ENCODE measurements around the gene MMP21. TPM values are rescaled to one million over a fixed set of nuclear protein-coding genes. Genes with fewer than 3 reads are reported as not detected.

The MMP21 gene
- total and polyA plus RNA-seq, 2 donors (not counting 1 experiment from before 2014, with no cell fraction given) = 0.05 to 0.17 TPM

DNA sequence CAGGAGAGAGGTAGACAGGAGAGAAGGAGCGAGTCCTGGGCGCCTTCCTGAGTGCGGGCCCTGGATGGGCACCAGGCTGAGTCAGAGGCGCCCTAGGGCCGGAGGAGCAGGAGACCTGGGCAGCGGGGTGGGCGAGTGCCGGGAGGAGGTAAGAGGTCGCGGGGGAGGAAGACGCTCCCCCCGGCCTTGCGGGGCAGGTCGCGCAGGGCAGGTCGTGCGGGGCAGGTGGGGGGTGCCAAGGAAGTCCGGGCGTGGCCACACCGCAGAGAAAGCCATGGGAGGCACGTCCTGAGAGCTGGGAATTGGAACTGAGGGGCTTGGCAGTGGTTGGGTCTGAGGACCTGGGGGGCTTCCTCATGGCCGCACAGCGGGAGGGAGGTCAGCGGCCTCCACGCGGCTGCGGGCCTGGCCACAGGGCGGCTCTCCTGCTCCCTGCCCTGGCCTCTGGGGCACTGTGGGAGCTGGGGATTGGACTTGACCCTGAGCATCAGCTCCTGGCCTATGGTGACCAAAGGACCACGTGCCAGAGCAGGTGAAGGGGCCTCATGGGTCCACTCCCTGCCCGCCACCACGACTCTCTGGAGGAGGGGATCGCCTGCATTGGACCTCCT is 935 bp downstream of the MMP21 start:
- Histone ChIP-seq H3K27ac (ENCODE audit: insufficient read depth, low read length) (no peak overlapping the region), H3K4me3 (replicated peaks in 1 of 4; ENCODE audit: control extremely low read depth in 1 of 4, insufficient read depth in 1 of 4, low read depth in 3 of 4, low read length in 4 of 4) (no peak overlapping the region), H4K20me1 (ENCODE audit: control insufficient read depth, extremely low read depth, insufficient read depth, low read length) (no peaks in the 10 kb centered on the region), H3K4me2 (ENCODE audit: extremely low read depth, insufficient read depth, low read length) (no peak overlapping the region), H3K27me3 (ENCODE audit: control insufficient read depth, insufficient read depth, low read length) (peaks cover 2% of the 10 kb centered on the region), H3K79me2 (ENCODE audit: control insufficient read depth, insufficient read depth, low read length) (no peaks in the 10 kb centered on the region), H3K9ac (ENCODE audit: insufficient read depth, low read length) (no peak overlapping the region), H2AFZ (ENCODE audit: low read length) (no peak overlapping the region), H3K9me3 (ENCODE audit: control insufficient read depth, insufficient read depth, low read depth, low read length) (no peaks in the 10 kb centered on the region), H3K36me3 (ENCODE audit: control insufficient read depth, insufficient read depth, low read length) (no peaks in the 10 kb centered on the region), H3K4me1 (ENCODE audit: control insufficient read depth, extremely low read depth, insufficient read depth, low read length) (no peaks in the 10 kb centered on the region)
- TF ChIP-seq, protein P1, sequence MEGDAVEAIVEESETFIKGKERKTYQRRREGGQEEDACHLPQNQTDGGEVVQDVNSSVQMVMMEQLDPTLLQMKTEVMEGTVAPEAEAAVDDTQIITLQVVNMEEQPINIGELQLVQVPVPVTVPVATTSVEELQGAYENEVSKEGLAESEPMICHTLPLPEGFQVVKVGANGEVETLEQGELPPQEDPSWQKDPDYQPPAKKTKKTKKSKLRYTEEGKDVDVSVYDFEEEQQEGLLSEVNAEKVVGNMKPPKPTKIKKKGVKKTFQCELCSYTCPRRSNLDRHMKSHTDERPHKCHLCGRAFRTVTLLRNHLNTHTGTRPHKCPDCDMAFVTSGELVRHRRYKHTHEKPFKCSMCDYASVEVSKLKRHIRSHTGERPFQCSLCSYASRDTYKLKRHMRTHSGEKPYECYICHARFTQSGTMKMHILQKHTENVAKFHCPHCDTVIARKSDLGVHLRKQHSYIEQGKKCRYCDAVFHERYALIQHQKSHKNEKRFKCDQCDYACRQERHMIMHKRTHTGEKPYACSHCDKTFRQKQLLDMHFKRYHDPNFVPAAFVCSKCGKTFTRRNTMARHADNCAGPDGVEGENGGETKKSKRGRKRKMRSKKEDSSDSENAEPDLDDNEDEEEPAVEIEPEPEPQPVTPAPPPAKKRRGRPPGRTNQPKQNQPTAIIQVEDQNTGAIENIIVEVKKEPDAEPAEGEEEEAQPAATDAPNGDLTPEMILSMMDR (conservative IDR thresholded peaks at IDR 0.05 in 1 of 2, IDR thresholded peaks at IDR 0.05 in 1 of 2; ENCODE audit: low read depth in 1 of 2, low read length in 2 of 2) = no peak
- TF ChIP-seq EZH2 (IDR thresholded peaks at IDR 0.05; ENCODE audit: low read length, missing control alignments) = no peak
- no peak for DNase-seq (ENCODE audit: low read depth in 2 of 2)

DNA sequence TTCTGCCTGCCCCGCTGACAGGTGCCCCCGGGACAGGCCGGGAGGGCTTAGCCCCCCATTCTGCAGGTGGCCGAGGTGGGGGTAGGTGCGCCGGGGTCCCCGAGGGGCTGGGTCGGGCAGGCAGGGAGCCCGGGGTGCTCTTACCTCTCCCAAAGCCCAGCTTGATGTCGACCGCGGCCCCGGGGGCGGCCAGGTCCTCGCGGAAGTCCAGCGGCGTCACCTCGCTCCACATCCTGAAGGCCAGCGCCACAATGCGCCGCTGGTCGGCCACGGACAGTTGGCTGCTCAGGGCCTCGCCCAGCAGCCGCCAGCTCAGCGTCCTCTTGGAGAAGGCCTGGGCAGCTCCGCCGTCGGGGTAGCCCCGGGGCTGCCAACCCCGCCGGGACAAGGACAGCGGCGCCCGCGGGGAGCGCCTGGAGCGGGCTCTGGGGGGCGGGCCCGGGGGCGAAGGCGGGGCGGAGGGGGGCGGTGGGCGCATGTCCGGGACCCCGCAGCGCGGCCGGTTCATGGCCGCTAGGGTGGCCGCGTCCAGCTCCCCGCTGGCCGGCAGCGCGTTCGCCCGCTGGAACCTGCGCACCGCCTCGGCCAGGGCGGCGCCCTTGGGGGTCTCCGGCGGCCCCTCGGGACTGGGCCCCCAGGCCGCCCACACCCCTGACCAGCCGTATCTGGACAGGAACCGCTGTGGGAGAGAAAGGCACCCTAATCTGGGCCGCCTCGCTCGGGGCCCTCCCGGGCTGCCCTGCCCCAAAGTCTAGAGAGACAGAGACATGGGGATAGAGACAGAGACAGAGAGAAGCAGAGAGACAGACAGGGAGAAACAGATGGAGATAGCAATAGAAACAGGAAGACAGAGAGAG is 1.7 kb downstream of the MMP21 start:
- Histone ChIP-seq H2AFZ (ENCODE audit: low read length) (no peak overlapping the region), H3K9me3 (ENCODE audit: control insufficient read depth, insufficient read depth, low read depth, low read length) (no peaks in the 10 kb centered on the region), H3K79me2 (ENCODE audit: control insufficient read depth, insufficient read depth, low read length) (no peaks in the 10 kb centered on the region), H3K4me2 (ENCODE audit: extremely low read depth, insufficient read depth, low read length) (no peak overlapping the region), H3K4me1 (ENCODE audit: control insufficient read depth, extremely low read depth, insufficient read depth, low read length) (no peaks in the 10 kb centered on the region), H3K27ac (ENCODE audit: insufficient read depth, low read length) (no peak overlapping the region), H3K36me3 (ENCODE audit: control insufficient read depth, insufficient read depth, low read length) (no peaks in the 10 kb centered on the region), H4K20me1 (ENCODE audit: control insufficient read depth, extremely low read depth, insufficient read depth, low read length) (no peaks in the 10 kb centered on the region), H3K9ac (ENCODE audit: insufficient read depth, low read length) (no peak overlapping the region), H3K27me3 (ENCODE audit: control insufficient read depth, insufficient read depth, low read length) (no peaks in the 10 kb centered on the region), H3K4me3 (replicated peaks in 1 of 4; ENCODE audit: control extremely low read depth in 1 of 4, insufficient read depth in 1 of 4, low read depth in 3 of 4, low read length in 4 of 4) (peak overlapping the region in 1 of 4 experiments; percentile 10)
- DNase-seq (ENCODE audit: low read depth in 2 of 2) = no peak
- TF ChIP-seq, protein P1 (conservative IDR thresholded peaks at IDR 0.05 in 1 of 2, IDR thresholded peaks at IDR 0.05 in 1 of 2; ENCODE audit: low read depth in 1 of 2, low read length in 2 of 2) = no peak
- TF ChIP-seq EZH2 (IDR thresholded peaks at IDR 0.05; ENCODE audit: low read length, missing control alignments) = no peak

DNA sequence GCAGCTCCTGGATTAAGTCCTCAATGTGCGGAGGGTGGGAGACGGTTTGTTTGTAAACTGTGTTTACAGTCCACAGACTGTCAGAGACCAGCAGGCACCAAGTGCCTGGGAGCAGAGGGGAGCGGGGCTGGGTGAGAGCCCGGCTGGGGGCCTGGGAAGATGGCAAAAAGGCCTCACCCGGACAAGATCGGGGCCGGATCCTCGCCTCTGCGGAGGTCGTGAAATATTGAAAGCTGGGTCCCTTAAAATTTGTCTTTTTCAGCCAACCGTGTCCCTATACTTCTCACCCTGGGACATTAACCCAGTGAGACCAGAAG is 2.8 kb downstream of the MMP21 start:
- H3K27me3 ChIP-seq (ENCODE audit: control insufficient read depth, insufficient read depth, low read length) = no peaks in the 10 kb centered on the region
- no peaks in the 10 kb centered on the region for H3K9me3 ChIP-seq (ENCODE audit: control insufficient read depth, insufficient read depth, low read depth, low read length)
- no peak overlapping the region for H3K9ac ChIP-seq (ENCODE audit: insufficient read depth, low read length)
- no peaks in the 10 kb centered on the region for H3K4me1 ChIP-seq (ENCODE audit: control insufficient read depth, extremely low read depth, insufficient read depth, low read length)
- no peak overlapping the region for H3K4me3 ChIP-seq (replicated peaks in 1 of 4; ENCODE audit: control extremely low read depth in 1 of 4, insufficient read depth in 1 of 4, low read depth in 3 of 4, low read length in 4 of 4)
- H3K36me3 ChIP-seq (ENCODE audit: control insufficient read depth, insufficient read depth, low read length) = no peaks in the 10 kb centered on the region
- H2AFZ ChIP-seq (ENCODE audit: low read length) = no peak overlapping the region
- no peak for DNase-seq (ENCODE audit: low read depth in 2 of 2)
- no peak overlapping the region for H3K27ac ChIP-seq (ENCODE audit: insufficient read depth, low read length)
- H3K4me2 ChIP-seq (ENCODE audit: extremely low read depth, insufficient read depth, low read length) = no peak overlapping the region
- no peaks in the 10 kb centered on the region for H3K79me2 ChIP-seq (ENCODE audit: control insufficient read depth, insufficient read depth, low read length)
- TF ChIP-seq EZH2 (IDR thresholded peaks at IDR 0.05; ENCODE audit: low read length, missing control alignments) = no peak
- TF ChIP-seq, protein P1 (conservative IDR thresholded peaks at IDR 0.05 in 1 of 2, IDR thresholded peaks at IDR 0.05 in 1 of 2; ENCODE audit: low read depth in 1 of 2, low read length in 2 of 2) = no peak
- H4K20me1 ChIP-seq (ENCODE audit: control insufficient read depth, extremely low read depth, insufficient read depth, low read length) = no peaks in the 10 kb centered on the region
